ENCODE measurements around the gene SNN. TPM values are rescaled to one million over a fixed set of nuclear protein-coding genes. Genes with fewer than 3 reads are reported as not detected.

SNN gene
- total RNA-seq, 1 donor from 2014 or later = 27.6 TPM

DNA sequence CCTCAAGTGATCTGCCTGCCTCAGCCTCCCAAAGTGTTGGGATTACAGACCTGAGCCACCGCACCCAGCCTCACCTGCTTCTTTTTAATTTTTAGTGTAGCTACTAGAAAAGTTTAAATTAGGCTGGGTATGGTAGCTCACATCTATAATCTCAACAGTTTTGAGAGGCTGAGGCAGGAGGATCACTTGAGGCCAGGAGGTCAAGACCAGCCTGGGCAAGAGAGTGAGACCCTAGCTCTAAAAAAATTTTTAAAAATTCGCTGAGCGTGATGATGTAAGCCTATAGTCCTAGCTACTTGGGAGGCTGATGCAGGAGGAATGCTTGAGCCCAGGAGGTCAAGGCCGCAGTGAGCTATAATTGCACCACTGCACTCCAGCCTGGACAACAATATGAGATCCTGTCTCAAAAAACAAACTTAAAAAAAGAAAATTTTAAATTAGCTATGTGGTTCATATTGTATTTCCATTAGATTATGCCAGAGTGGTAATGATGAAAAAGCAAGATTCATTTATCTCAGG, 39.5 kb downstream of the SNN start:
- TF ChIP-seq, protein P1, sequence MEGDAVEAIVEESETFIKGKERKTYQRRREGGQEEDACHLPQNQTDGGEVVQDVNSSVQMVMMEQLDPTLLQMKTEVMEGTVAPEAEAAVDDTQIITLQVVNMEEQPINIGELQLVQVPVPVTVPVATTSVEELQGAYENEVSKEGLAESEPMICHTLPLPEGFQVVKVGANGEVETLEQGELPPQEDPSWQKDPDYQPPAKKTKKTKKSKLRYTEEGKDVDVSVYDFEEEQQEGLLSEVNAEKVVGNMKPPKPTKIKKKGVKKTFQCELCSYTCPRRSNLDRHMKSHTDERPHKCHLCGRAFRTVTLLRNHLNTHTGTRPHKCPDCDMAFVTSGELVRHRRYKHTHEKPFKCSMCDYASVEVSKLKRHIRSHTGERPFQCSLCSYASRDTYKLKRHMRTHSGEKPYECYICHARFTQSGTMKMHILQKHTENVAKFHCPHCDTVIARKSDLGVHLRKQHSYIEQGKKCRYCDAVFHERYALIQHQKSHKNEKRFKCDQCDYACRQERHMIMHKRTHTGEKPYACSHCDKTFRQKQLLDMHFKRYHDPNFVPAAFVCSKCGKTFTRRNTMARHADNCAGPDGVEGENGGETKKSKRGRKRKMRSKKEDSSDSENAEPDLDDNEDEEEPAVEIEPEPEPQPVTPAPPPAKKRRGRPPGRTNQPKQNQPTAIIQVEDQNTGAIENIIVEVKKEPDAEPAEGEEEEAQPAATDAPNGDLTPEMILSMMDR (IDR thresholded peaks at IDR 0.05; ENCODE audit: insufficient read depth, low read length, severe bottlenecking) = no peak
- no peaks in the 10 kb centered on the region for H3K27me3 ChIP-seq (ENCODE audit: control insufficient read depth, insufficient read depth, low read length)
- DNase-seq (ENCODE audit: low read depth) (no peak), FAIRE-seq (no peak)
- H3K4me3 ChIP-seq (ENCODE audit: low read depth, low read length) = no peak overlapping the region
- peaks cover 7% of the 10 kb centered on the region for H3K36me3 ChIP-seq (ENCODE audit: control insufficient read depth, insufficient read depth, low read length)

GRCh38 chr16:11708421-11708820, 40.2 kb downstream of the SNN start:
- TF ChIP-seq, protein P1 (IDR thresholded peaks at IDR 0.05; ENCODE audit: insufficient read depth, low read length, severe bottlenecking) = no peak
- H3K4me3 ChIP-seq (ENCODE audit: low read depth, low read length) = no peak overlapping the region
- no peaks in the 10 kb centered on the region for H3K27me3 ChIP-seq (ENCODE audit: control insufficient read depth, insufficient read depth, low read length)
- no peak for DNase-seq (ENCODE audit: low read depth)
- no peak for FAIRE-seq
- peaks cover 6% of the 10 kb centered on the region for H3K36me3 ChIP-seq (ENCODE audit: control insufficient read depth, insufficient read depth, low read length)

GRCh38 chr16:11711662-11712061, 43.4 kb downstream of the SNN start:
- FAIRE-seq (no peak), DNase-seq (ENCODE audit: low read depth) (no peak)
- no peaks in the 10 kb centered on the region for H3K27me3 ChIP-seq (ENCODE audit: control insufficient read depth, insufficient read depth, low read length)
- H3K4me3 ChIP-seq (ENCODE audit: low read depth, low read length) = no peak overlapping the region
- TF ChIP-seq, protein P1 (IDR thresholded peaks at IDR 0.05; ENCODE audit: insufficient read depth, low read length, severe bottlenecking) = no peak
- H3K36me3 ChIP-seq (ENCODE audit: control insufficient read depth, insufficient read depth, low read length) = peaks cover 6% of the 10 kb centered on the region

DNA sequence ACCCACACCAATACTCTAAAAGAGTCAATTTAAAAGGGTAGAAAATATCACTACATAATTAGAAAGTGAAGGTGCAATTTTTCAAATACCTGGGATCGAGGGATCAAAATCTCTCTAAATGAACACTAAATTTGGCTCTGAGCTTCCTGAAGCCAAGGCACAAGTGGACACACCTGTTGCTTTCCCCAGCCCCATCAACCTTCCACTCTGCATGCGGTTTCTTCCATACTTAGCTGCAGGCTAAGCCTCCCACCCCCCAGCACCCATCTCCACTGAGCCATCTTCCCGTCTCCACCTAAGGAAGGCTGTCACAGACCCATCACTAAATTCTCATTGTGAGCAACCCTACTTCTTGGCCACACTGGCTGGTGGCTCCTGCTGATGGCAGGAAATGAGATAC, 43.9 kb downstream of the SNN start:
- TF ChIP-seq, protein P1 (IDR thresholded peaks at IDR 0.05; ENCODE audit: insufficient read depth, low read length, severe bottlenecking) = no peak
- DNase-seq (ENCODE audit: low read depth) (no peak), FAIRE-seq (no peak)
- Histone ChIP-seq H3K4me3 (ENCODE audit: low read depth, low read length) (no peak overlapping the region), H3K27me3 (ENCODE audit: control insufficient read depth, insufficient read depth, low read length) (no peaks in the 10 kb centered on the region), H3K36me3 (ENCODE audit: control insufficient read depth, insufficient read depth, low read length) (peaks cover 6% of the 10 kb centered on the region)

DNA sequence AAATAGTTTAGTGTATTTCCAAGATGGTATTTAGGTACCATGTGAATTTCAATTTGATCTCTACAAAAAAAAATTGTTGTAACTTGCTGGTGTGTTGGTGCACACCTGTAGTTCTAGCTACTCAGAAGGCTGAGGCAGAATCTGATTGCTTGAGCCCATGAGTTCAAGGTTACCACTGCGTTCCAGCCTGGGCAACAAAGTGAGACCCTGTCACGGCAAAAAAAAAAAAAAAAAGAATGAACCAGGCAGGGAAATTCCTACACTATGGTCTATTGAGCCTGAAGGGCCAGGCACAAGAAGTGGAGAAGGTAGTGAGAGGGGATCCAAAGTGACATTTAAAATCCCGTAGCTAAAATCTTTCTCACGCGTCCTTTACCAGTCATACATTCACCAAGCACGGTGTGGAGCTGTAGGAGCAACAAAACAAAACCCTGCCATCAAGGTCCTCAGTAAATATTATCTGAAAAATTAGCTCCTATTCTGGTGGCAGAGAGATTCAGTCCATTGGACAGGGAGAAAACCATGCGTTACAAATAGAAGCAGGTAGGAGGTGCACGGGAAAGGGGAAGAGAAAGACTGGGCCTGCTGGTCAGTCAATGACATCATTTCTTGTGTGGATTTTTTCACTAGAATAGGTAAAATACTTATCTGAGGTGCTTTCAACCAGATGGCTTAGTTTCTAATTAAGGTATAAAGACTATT, 47.1 kb downstream of the SNN start:
- no peak for FAIRE-seq

More for the DNA sequence above, 47.1 kb downstream of the SNN start:
- Histone ChIP-seq H3K27me3 (ENCODE audit: control insufficient read depth, insufficient read depth, low read length) (no peaks in the 10 kb centered on the region), H3K4me3 (ENCODE audit: low read depth, low read length) (no peak overlapping the region), H3K36me3 (ENCODE audit: control insufficient read depth, insufficient read depth, low read length) (peaks cover 11% of the 10 kb centered on the region)
- DNase-seq (ENCODE audit: low read depth) = no peak
- TF ChIP-seq, protein P1 (IDR thresholded peaks at IDR 0.05; ENCODE audit: insufficient read depth, low read length, severe bottlenecking) = no peak
